Nephron progenitor cell (in vitro differentiated cells): ENCODE measurements around the gene FKBP15.
"Not testable (repeated sequence)": the region's sequence is repeated elsewhere in the genome, so short reads cannot be mapped to it uniquely, and the experiment has no call there.

Source experiments
- DNase-seq: peaks from one replicate; pipeline ENCODE4 v3.0.0; 2021
- H3K27ac Mint-ChIP-seq: 2 replicates; pipeline ENCODE4 v1.8.0; 2021; ENCODE audit warnings: mild to moderate bottlenecking, moderate library complexity, mixed read lengths
- H3K27me3 Mint-ChIP-seq: 2 replicates; pipeline ENCODE4 v1.8.0; 2021; ENCODE audit warnings: mild to moderate bottlenecking, low read depth, mixed read lengths; ENCODE audit not compliant: poor library complexity
- H3K36me3 Mint-ChIP-seq: 2 replicates; pipeline ENCODE4 v1.8.0; 2021; ENCODE audit warnings: low read depth, mixed read lengths
- H3K4me1 Mint-ChIP-seq: 2 replicates; pipeline ENCODE4 v1.8.0; 2021; ENCODE audit warnings: mixed read lengths
- H3K4me3 Mint-ChIP-seq: 2 replicates; pipeline ENCODE4 v1.8.0; 2021; ENCODE audit warnings: mild to moderate bottlenecking, moderate library complexity, mixed read lengths
- H3K9me3 Mint-ChIP-seq: 2 replicates; pipeline ENCODE4 v1.8.0; 2021; ENCODE audit warnings: mild to moderate bottlenecking, moderate library complexity, mixed read lengths
- TF ChIP-seq, protein P1 (sequence below): fragments of 200-600 bp; sonication (generic); IDR thresholded peaks from 2 replicates; pipeline ENCODE4 v1.5.0; 2021; ENCODE audit warnings: antibody characterized with exemption

FKBP15 gene

DNA sequence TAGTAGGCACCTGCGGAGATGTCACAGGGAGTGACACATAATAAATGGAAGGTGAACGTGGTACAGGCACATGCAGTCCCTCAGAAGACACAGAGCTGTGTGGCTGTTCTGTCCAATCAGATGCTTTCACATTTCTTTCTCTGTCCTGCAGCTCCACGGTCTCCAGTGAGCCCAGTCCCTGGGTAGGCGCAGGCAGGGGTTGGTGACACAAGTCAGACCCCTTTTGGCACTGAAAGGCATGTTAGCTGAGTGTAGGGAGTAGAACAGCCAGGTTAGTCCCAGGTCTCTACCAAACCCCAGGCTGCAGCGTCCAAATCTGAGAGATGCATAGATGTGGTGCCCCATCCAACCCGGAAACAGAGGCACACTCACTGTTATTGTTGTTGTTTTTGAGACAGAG, 67.5 kb downstream of the FKBP15 start:
- Mint-ChIP-seq H3K36me3 (peaks cover 3% of the 10 kb centered on the region), H3K27ac (no peak overlapping the region), H3K27me3 (peaks cover 36% of the 10 kb centered on the region), H3K9me3 (no peaks in the 10 kb centered on the region), H3K4me3 (no peak overlapping the region), H3K4me1 (peaks cover 17% of the 10 kb centered on the region)
- TF ChIP-seq, protein P1, sequence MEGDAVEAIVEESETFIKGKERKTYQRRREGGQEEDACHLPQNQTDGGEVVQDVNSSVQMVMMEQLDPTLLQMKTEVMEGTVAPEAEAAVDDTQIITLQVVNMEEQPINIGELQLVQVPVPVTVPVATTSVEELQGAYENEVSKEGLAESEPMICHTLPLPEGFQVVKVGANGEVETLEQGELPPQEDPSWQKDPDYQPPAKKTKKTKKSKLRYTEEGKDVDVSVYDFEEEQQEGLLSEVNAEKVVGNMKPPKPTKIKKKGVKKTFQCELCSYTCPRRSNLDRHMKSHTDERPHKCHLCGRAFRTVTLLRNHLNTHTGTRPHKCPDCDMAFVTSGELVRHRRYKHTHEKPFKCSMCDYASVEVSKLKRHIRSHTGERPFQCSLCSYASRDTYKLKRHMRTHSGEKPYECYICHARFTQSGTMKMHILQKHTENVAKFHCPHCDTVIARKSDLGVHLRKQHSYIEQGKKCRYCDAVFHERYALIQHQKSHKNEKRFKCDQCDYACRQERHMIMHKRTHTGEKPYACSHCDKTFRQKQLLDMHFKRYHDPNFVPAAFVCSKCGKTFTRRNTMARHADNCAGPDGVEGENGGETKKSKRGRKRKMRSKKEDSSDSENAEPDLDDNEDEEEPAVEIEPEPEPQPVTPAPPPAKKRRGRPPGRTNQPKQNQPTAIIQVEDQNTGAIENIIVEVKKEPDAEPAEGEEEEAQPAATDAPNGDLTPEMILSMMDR, result no peak
- no peak for DNase-seq

DNA sequence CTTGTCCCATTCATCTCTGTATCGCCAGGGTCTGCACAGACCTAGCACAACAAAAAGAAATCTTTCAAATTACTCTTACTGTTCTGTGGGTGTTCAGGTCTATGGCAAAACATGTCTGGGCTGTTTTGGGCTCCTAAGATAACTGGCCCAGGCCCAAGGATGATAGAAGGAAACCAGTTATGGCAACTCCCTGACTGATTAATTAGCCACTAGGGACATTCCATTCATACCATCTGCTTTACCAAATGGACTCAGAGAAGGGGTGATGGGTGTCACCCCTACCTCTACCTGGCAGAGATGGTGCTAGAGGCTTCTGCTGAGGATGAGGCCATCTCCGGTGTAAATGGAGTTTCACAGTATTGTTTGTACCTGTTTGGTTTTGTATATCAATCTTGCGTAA, 68.4 kb downstream of the FKBP15 start:
- H3K4me1 Mint-ChIP-seq, result peaks cover 17% of the 10 kb centered on the region
- no peak overlapping the region for H3K27ac Mint-ChIP-seq
- no peaks in the 10 kb centered on the region for H3K36me3 Mint-ChIP-seq
- DNase-seq, result no peak
- TF ChIP-seq, protein P1, result no peak
- H3K27me3 Mint-ChIP-seq, result peaks cover 43% of the 10 kb centered on the region
- peak overlapping the region; percentile 84 for H3K4me3 Mint-ChIP-seq
- no peaks in the 10 kb centered on the region for H3K9me3 Mint-ChIP-seq

DNA sequence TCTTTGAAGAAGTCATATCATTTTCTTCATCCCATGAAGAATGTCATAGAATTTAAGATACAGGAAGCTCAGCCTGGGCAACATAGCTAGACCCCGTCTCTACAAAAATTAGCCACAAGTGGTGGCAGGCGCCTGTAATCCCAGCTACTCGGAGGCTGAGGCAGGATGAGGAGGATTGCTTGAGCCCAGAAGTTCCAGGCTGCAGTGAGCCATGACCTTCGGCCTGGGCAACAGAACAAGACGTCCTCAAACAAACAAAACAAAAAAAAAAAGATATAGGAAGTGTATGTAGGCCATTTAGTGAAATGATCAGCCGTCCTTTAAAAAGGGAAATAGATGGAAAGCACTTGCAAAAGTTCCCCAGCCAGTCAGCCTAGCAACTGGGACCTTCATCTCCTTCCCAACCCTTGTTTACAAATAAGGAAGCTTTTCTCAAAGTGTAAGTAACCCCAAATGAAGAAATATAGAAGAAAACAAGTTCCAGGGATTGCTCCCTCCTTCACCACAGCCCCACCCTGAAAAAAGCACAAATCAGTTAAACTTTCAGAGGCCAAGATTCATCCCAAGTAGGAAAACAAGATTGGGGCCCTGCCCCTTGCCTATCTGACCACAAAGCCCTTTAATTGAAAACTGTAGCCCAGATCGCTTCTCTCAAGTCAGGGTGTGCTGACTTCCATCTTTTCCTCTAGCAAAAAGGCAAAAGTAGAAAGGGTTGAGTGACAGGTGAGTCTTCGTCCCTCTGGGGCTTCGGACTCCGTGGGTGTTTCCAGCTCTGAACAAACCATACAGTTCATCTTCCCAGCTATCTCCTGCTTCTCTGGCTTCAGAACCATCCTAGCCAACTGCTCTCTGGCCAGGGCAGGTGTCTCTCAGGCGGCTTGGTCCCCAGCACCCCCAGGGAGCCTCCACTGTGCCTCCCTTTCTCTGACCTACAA, 69.1 kb downstream of the FKBP15 start:
- Mint-ChIP-seq H3K27ac (no peak overlapping the region), H3K27me3 (peaks cover 47% of the 10 kb centered on the region), H3K9me3 (no peaks in the 10 kb centered on the region), H3K4me3 (peak overlapping the region; percentile 84), H3K4me1 (peaks cover 17% of the 10 kb centered on the region), H3K36me3 (no peaks in the 10 kb centered on the region)
- TF ChIP-seq, protein P1, result no peak
- DNase-seq, result no peak

DNA sequence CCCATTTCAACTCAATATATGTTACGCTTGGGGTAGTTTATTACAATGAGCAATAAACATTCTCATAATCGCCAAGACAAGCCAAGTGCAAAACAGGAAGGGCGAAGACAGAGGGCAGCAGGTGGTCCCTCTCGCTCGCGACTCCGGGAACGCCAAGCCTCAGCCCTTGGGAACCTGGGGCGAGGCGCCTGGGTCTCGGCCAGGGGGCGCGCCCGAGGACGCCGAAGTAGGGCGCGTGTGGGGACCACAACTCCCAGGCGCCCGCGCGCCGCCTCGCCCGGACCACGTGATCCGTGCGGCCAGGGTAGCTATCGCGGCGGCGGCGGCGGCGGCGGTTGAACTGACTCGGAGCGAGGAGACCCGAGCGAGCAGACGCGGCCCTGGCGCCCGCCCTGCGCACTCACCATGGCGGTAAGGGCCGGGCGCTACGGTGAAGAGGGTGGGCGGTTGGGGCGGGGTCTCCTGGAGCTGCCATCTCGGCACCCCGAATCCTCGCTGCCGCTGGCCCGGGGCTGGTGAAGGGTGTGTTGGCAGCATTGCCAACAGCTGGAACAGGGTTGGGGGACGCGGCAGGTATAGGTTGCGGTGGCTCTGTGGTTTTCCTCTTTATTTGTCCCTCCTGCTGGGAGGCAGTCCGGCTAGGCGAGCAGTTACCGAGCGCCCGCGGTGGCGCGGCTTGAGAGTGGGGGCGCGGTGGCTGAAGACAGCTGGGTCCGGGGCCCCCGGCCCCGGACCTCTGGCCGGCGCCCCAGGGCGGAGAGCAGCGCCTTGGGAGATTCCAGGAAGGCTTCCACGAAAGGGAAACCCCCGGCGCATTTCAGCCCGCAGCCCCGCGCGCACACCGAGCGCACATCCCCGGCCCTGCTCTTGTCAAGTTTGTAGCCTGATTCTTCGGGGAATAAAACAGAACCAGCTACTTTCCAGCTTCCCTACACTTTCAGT, 70.1 kb downstream of the FKBP15 start, which contains the start of gene SLC31A2:
TSS of gene SLC31A2 (plus strand) at position 338 of the 942 bp plus-strand sequence. CDS start at position 406, 68 bp downstream.
- Mint-ChIP-seq H3K4me1 (peaks cover 13% of the 10 kb centered on the region), H3K27me3 (peaks cover 53% of the 10 kb centered on the region), H3K4me3 (peak within 1 kb of the TSS; percentile 84), H3K27ac (no peak within 1 kb of the TSS), H3K9me3 (no peaks in the 10 kb centered on the region), H3K36me3 (no peaks in the 10 kb centered on the region)
- TF ChIP-seq, protein P1, result peak; percentile 34
- peak; percentile 95 for DNase-seq

GRCh38 chr9:113149561-113149960, 71.5 kb downstream of the FKBP15 start:
- not testable (repeated sequence) for H3K27ac Mint-ChIP-seq, H3K4me3 Mint-ChIP-seq, H3K36me3 Mint-ChIP-seq, H3K9me3 Mint-ChIP-seq, DNase-seq
- H3K27me3 Mint-ChIP-seq, result peaks cover 66% of the 10 kb centered on the region
- peaks cover 11% of the 10 kb centered on the region for H3K4me1 Mint-ChIP-seq
